Parathyroid adenoma (tissue), 2 donors: ENCODE data around the gene PHF3.

Experiments used
- H2AFZ ChIP-seq: fragments of 300-600 bp; sonication (generic); one replicate; pipeline ENCODE4 v1.7.0; 2017; ENCODE audit warnings: antibody characterized with exemption, mild to moderate bottlenecking
- H3K27ac ChIP-seq: fragments of 300-600 bp; sonication (generic); one replicate; pipeline ENCODE4 v1.7.0; 2017
- H3K27me3 ChIP-seq: fragments of 300-600 bp; sonication (generic); one replicate; pipeline ENCODE4 v1.7.0; 2017; ENCODE audit warnings: low read length; ENCODE audit not compliant: control insufficient read depth, insufficient read depth
- H3K36me3 ChIP-seq: fragments of 300-600 bp; sonication (generic); one replicate; pipeline ENCODE4 v1.7.0; 2017; ENCODE audit warnings: low read length; ENCODE audit not compliant: control insufficient read depth, insufficient read depth
- H3K4me1 ChIP-seq: fragments of 300-600 bp; sonication (generic); one replicate; pipeline ENCODE4 v1.7.0; 2017; ENCODE audit warnings: control low read depth
- H3K4me2 ChIP-seq: fragments of 300-600 bp; sonication (generic); one replicate; pipeline ENCODE4 v1.7.0; 2017; ENCODE audit warnings: low read length
- H3K4me3 ChIP-seq: fragments of 300-600 bp; sonication (generic); one replicate; pipeline ENCODE4 v1.7.0; 2017; ENCODE audit warnings: low read depth, low read length
- H3K79me2 ChIP-seq: fragments of 300-600 bp; sonication (generic); one replicate; pipeline ENCODE4 v1.7.0; 2017; ENCODE audit warnings: control low read depth
- H3K9ac ChIP-seq: fragments of 300-600 bp; sonication (generic); one replicate; pipeline ENCODE4 v1.7.0; 2017; ENCODE audit warnings: mild to moderate bottlenecking
- H3K9me3 ChIP-seq: fragments of 300-600 bp; sonication (generic); one replicate; pipeline ENCODE4 v1.7.0; 2017; ENCODE audit warnings: low read length; ENCODE audit not compliant: control insufficient read depth
- CTCF ChIP-seq: fragments of 300-600 bp; sonication (generic); IDR thresholded peaks from one replicate; pipeline ENCODE4 v1.7.0; 2017; ENCODE audit warnings: antibody characterized with exemption, mild to moderate bottlenecking
- donor health status: primary hyperparathyroidism.

Gene PHF3

GRCh38 chr6:63739094-63739687 is 103.6 kb downstream of the PHF3 start:
- H2AFZ ChIP-seq: no peak overlapping the region
- no peak overlapping the region for H3K27ac ChIP-seq
- peaks cover 4% of the 10 kb centered on the region for H3K4me1 ChIP-seq
- no peaks in the 10 kb centered on the region for H3K27me3 ChIP-seq
- H3K4me3 ChIP-seq: no peak overlapping the region
- no peak for TF ChIP-seq CTCF
- no peaks in the 10 kb centered on the region for H3K9me3 ChIP-seq
- H3K9ac ChIP-seq: no peak overlapping the region
- no peaks in the 10 kb centered on the region for H3K36me3 ChIP-seq
- no peak overlapping the region for H3K4me2 ChIP-seq
- no peaks in the 10 kb centered on the region for H3K79me2 ChIP-seq

- Histone ChIP-seq H3K9ac (no peak overlapping the region), H3K36me3 (no peaks in the 10 kb centered on the region), H3K27ac (no peak overlapping the region), H2AFZ (no peak overlapping the region), H3K4me1 (peaks cover 4% of the 10 kb centered on the region), H3K9me3 (no peaks in the 10 kb centered on the region), H3K79me2 (no peaks in the 10 kb centered on the region), H3K4me3 (no peak overlapping the region), H3K27me3 (no peaks in the 10 kb centered on the region), H3K4me2 (no peak overlapping the region)
- TF ChIP-seq CTCF: no peak
Observed at GRCh38 chr6:63740709-63741108, 105.1 kb downstream of the PHF3 start.

- Histone ChIP-seq H3K79me2 (no peaks in the 10 kb centered on the region), H3K27me3 (no peaks in the 10 kb centered on the region), H3K36me3 (no peaks in the 10 kb centered on the region), H3K4me2 (no peak overlapping the region), H3K4me1 (peaks cover 4% of the 10 kb centered on the region), H2AFZ (no peak overlapping the region), H3K4me3 (no peak overlapping the region), H3K9ac (no peak overlapping the region), H3K27ac (no peak overlapping the region), H3K9me3 (no peaks in the 10 kb centered on the region)
- no peak for TF ChIP-seq CTCF
Observed at GRCh38 chr6:63742060-63742459, 106.5 kb downstream of the PHF3 start.

- H2AFZ ChIP-seq: no peak overlapping the region
- H3K79me2 ChIP-seq: no peaks in the 10 kb centered on the region
- H3K9ac ChIP-seq: no peak overlapping the region
- H3K4me1 ChIP-seq: peaks cover 4% of the 10 kb centered on the region
- no peaks in the 10 kb centered on the region for H3K36me3 ChIP-seq
- H3K9me3 ChIP-seq: no peaks in the 10 kb centered on the region
- H3K4me2 ChIP-seq: no peak overlapping the region
- no peak for TF ChIP-seq CTCF
- no peaks in the 10 kb centered on the region for H3K27me3 ChIP-seq
- no peak overlapping the region for H3K27ac ChIP-seq
- no peak overlapping the region for H3K4me3 ChIP-seq
Observed at GRCh38 chr6:63743691-63744090, 108.1 kb downstream of the PHF3 start.

GRCh38 chr6:63744810-63745209 is 109.2 kb downstream of the PHF3 start:
- Histone ChIP-seq H3K27ac (no peak overlapping the region), H3K4me3 (no peak overlapping the region), H2AFZ (no peak overlapping the region), H3K9ac (no peak overlapping the region), H3K79me2 (no peaks in the 10 kb centered on the region), H3K4me2 (no peak overlapping the region), H3K27me3 (no peaks in the 10 kb centered on the region), H3K36me3 (no peaks in the 10 kb centered on the region), H3K9me3 (no peaks in the 10 kb centered on the region), H3K4me1 (peaks cover 4% of the 10 kb centered on the region)
- no peak for TF ChIP-seq CTCF
